SH-SY5Y (cell line): Measurements from ENCODE around the gene DYNLRB1.

Experiments
- GATA2 ChIP-seq: IDR thresholded peaks from 2 replicates; pipeline ENCODE4 v1.6.1; 2011; ENCODE audit warnings: mild to moderate bottlenecking, low read depth, low read length
- GATA3 ChIP-seq: IDR thresholded peaks from 2 replicates; pipeline ENCODE4 v1.6.1; 2011; ENCODE audit warnings: low read depth, mild to moderate bottlenecking, low read length, moderate library complexity

GRCh38 chr20:34582911-34583310 lies 66.7 kb downstream of the DYNLRB1 start:
- no peak for TF ChIP-seq GATA2
- TF ChIP-seq GATA3: no peak
